Heart left ventricle (tissue), 16 donors: ENCODE results near the gene KANK2. TPM values are rescaled to one million over a fixed set of nuclear protein-coding genes. Genes with fewer than 3 reads are reported as not detected.

Source experiments
- ATAC-seq, 4 donors: fragments of 200-7000 bp; cut with Tn5 transposase; one replicate each; pipeline ENCODE4 v1.9.1; 2020 to 2022; ENCODE audit warnings: moderate library complexity in 4 of 4, mild to moderate bottlenecking in 3 of 4, moderate number of reproducible peaks in 1 of 4
- DNase-seq, 5 donors: peaks; one replicate each; pipeline ENCODE4 v3.0.0-alpha.2; 2020
- H3K27ac ChIP-seq, 12 donors: fragments of 200-600 bp; sonication (generic) in 4 of 12; one replicate each; pipeline versions ENCODE4 v1.5.0 to v1.8.0; 2016 to 2022; ENCODE audit warnings: mild to moderate bottlenecking in 2 of 12
- H3K27me3 ChIP-seq, 9 donors: fragments of 200-600 bp; sonication (generic) in 2 of 9; one replicate each; pipeline versions ENCODE4 v1.5.1 to v1.8.0; 2016 to 2022; ENCODE audit warnings: mild to moderate bottlenecking in 3 of 9
- H3K36me3 ChIP-seq, 9 donors: fragments of 200-600 bp; sonication (generic) in 2 of 9; one replicate each; pipeline versions ENCODE4 v1.5.0 to v1.8.0; 2018 to 2022; ENCODE audit warnings: mild to moderate bottlenecking in 2 of 9
- H3K4me1 ChIP-seq, 12 donors: fragments of 200-600 bp; sonication (generic) in 4 of 12; one replicate each; pipeline versions ENCODE4 v1.5.0 to v1.8.0; 2016 to 2022; ENCODE audit warnings: mild to moderate bottlenecking in 3 of 12
- H3K4me3 ChIP-seq, 12 donors: fragments of 200-600 bp; sonication (generic) in 4 of 12; one replicate each; pipeline versions ENCODE4 v1.5.0 to v1.8.0; 2017 to 2022; ENCODE audit warnings: mild to moderate bottlenecking in 9 of 12, moderate library complexity in 4 of 12
- H3K9me3 ChIP-seq, 12 donors: fragments of 200-600 bp; sonication (generic) in 4 of 12; one replicate each; pipeline versions ENCODE4 v1.5.0 to v1.8.0; 2016 to 2022; ENCODE audit warnings: mild to moderate bottlenecking in 1 of 12
- POLR2A ChIP-seq, 2 donors: fragments of 450-650 bp; IDR thresholded peaks; one replicate each; pipeline ENCODE4 v1.6.1; 2017; ENCODE audit warnings: antibody characterized with exemption in 2 of 2, mild to moderate bottlenecking in 2 of 2, moderate library complexity in 2 of 2
- WGBS, 4 donors: extraction: QIAGEN DNeasy Blood & Tissue Kit in 2 of 4; methylation state at CpG; one replicate each; pipeline versions ENCODE4 v1.1.5 to v1.1.7; 2013 to 2018; 5-methylcytosine and 5-hydroxymethylcytosine counted together
- intact Hi-C, 10 donors: fragments of 100-400 bp; cut with DNase I; formaldehyde crosslinking; loops; one replicate each; pipeline versions ENCODE4 v1.11.1 to v1.14.2; 2022
- polyA plus RNA-seq, 2 donors: library from polyadenylated mRNA; stranded (reverse); fragments of 200-250 nt; gene quantifications; one replicate each; pipeline ENCODE4 v1.2.3, GENCODE V29; 2013
- total RNA-seq, 9 donors: library from RNA; depleted of rRNA in 2 of 9; stranded (reverse); fragments of >200 nt in 2 of 9; fragmentation: NEBNext Ultra II Directional in 3 of 9; extraction: Animal tissue kit (Norgen Biotek cat#: 25700) in 3 of 9; gene quantifications; one replicate each; pipeline versions ENCODE4 v1.1.0 to v1.2.4, GENCODE V29; 2016 to 2023
- TF ChIP-seq, protein P1 (sequence below), 12 donors: fragments of 200-600 bp; sonication (generic) in 4 of 12; IDR thresholded peaks; one replicate each; pipeline versions ENCODE4 v1.5.0 to v1.8.0; 2018 to 2022; ENCODE audit warnings: antibody characterized with exemption in 12 of 12, mild to moderate bottlenecking in 5 of 12
- donor health status: ischemic (EF 13 %, LVEDD 7.1; RV severe dilation, severe dysfunction).
- donor health status: healthy with polysubstance abuse.
- donor health status: DM: no; HTN: yes; CAD: no.
- donor health status: DM: no; HTN: no; CAD: no.
- donor health status: ischemic (EF 25% LVEDD 6.9; RV normal size, moderate dysfunction).
- donor health status: ischemic (EF 25% LVEDD 5.7; RV mildly dilated, moderate dysfunction).
- donor health status: healthy.
- donor health status: DM: yes; HTN: yes; CAD: no.
- donor health status: ischemic (EF 35%, LVEDD 5.7; RV mildly dilated, moderate dysfunction).
- donor health status: nonischemic (EF 11% LVEDD 7.7; RV severe dilation, severe dysfunction).
- donor health status: DM: yes; HTN: yes; CAD: no.
- donor health status: PGD.
- donor health status: ischemic (EF 29% LVEDD 5.4; RV normal size, mild dysfunction).
- donor health status: nonischemic (EF 23%, LVEDD 6.1; RV moderate dilation, normal function).

The KANK2 gene
- total and polyA plus RNA-seq, 11 donors = 232 to 1,831 (median 294) TPM

DNA sequence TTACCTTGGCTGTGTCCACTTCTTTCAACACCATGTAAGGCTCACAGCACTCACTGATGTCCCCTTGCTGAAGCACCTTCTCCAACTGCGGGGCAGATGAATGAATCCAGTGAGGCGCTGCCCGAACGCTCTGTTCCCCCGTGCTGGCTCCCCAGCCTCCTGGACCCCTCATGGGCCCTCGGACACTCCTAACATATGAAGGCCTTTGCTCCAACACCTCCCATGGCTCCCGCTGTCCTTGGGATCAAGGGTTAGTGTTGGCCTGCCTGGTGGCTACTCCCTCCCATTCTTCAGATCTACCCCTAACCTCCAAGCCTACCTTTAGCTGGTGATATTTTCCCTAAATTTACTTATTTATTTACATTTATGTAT is 46.4 kb upstream of the KANK2 start:
- TF ChIP-seq, protein P1, sequence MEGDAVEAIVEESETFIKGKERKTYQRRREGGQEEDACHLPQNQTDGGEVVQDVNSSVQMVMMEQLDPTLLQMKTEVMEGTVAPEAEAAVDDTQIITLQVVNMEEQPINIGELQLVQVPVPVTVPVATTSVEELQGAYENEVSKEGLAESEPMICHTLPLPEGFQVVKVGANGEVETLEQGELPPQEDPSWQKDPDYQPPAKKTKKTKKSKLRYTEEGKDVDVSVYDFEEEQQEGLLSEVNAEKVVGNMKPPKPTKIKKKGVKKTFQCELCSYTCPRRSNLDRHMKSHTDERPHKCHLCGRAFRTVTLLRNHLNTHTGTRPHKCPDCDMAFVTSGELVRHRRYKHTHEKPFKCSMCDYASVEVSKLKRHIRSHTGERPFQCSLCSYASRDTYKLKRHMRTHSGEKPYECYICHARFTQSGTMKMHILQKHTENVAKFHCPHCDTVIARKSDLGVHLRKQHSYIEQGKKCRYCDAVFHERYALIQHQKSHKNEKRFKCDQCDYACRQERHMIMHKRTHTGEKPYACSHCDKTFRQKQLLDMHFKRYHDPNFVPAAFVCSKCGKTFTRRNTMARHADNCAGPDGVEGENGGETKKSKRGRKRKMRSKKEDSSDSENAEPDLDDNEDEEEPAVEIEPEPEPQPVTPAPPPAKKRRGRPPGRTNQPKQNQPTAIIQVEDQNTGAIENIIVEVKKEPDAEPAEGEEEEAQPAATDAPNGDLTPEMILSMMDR (IDR thresholded peaks at IDR 0.05) = no peak
- no peak for TF ChIP-seq POLR2A (IDR thresholded peaks at IDR 0.05)
- Histone ChIP-seq H3K4me1 (peaks cover 4 to 47% (median 28%) of the 10 kb centered on the region in 12 donors), H3K4me3 (no peak overlapping the region), H3K9me3 (peaks cover 0 to 12% (median 2%) of the 10 kb centered on the region in 12 donors), H3K27ac (peak overlapping the region in 11 of 12 donors; percentile 60 to 89 (median 77)), H3K36me3 (peaks cover 0 to 90% (median 52%) of the 10 kb centered on the region in 9 donors), H3K27me3 (no peaks in the 10 kb centered on the region)
- DNase-seq (no peak), ATAC-seq (no peak)
- intact Hi-C loops = loop anchor here in 7 of 10 donors (2.0 to 5.0 kb wide), 4 partner anchors 35 to 45 kb away; no protein-coding TSS in a partner anchor
- WGBS, 4 donors = 87 to 94% (median 91%) methylated on average over 7 of the region's 7 CpGs

DNA sequence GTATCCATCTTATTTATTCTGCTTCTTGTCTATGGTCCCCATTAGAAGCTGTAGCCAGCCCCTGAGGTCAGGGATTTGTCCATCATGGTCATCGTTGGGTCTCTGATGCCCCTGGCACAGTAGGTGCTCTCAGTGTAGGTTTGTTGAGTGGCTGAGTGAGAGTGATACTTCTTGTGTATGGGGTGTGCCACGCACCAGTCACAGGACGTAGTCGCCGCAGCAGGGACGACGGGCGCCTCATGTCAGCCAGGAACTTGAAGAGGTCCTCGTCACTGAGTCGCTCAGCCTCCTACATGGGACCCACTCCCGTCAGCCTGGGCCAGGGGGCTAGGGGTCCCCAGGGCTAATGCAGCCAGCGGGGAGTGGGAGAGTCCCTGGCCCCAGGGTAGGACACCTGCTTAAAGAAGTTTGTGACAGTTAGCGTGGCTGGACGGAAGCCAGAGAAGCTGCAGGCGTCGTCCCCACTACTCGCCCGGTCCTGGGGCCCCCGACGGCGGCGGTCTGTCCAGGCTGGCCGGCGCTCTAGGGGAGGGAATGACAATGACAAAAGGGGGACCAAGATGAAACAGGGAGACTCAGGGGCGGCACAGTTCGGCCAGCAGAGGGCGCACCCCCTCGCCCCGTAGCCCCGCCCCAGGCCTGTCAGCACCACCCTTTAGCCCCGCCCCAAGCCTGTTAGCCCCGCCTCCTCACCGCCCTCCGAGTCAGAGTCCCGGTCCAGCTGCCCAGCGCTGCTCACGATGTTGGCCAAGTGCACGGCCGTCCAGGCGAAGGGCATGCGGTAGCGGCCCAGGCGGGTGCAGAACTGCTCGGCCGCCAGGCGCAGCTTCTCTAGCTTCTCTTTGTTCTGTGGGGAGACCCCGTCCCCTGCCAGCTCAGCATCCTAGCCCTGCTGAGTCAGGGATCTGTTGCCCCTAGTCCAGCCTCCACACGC is 45.8 kb upstream of the KANK2 start:
- Histone ChIP-seq H3K4me1 (peaks cover 4 to 42% (median 22%) of the 10 kb centered on the region in 12 donors), H3K36me3 (peaks cover 0 to 90% (median 55%) of the 10 kb centered on the region in 9 donors), H3K9me3 (peaks cover 0 to 15% (median 3%) of the 10 kb centered on the region in 12 donors), H3K27ac (peak overlapping the region in 11 of 12 donors; percentile 60 to 89 (median 77)), H3K27me3 (no peaks in the 10 kb centered on the region), H3K4me3 (no peak overlapping the region)
- DNase-seq = peak; percentile 94 to 98 (median 95)
- 34 to 54% (median 39%) methylated on average over 20 to 48 of the region's 48 CpGs for WGBS, 4 donors
- peak in 1 of 2 donors; percentile 39 for TF ChIP-seq POLR2A (IDR thresholded peaks at IDR 0.05)
- TF ChIP-seq, protein P1 (IDR thresholded peaks at IDR 0.05) = peak; percentile 80 to 97 (median 90)
- ATAC-seq = peak; percentile 87 to 94 (median 90)
- intact Hi-C loops = loop anchor here in 7 of 10 donors (2.0 to 5.0 kb wide), 4 partner anchors 36 to 46 kb away; no protein-coding TSS in a partner anchor

DNA sequence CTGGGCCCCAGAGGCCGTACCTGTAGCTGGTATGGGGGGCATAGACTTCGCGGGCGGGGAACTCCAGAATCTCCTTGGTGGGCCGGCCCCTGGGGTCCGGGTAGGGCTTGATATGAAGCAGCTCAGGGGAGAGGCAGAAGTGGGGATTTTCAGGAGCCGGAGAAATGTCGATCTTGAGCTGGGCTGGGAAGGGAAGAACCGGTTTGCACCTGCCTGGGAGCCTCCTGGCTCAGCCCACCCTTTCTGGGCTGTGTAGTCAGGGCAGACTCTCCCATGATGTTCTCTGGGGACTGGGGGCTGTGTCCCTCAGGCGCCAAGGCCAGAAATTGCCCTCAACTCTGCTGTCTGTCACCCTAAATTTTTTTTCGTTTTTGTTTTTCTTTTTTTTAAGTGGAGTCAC is 44.7 kb upstream of the KANK2 start:
- Histone ChIP-seq H3K27me3 (no peaks in the 10 kb centered on the region), H3K4me1 (peaks cover 3 to 31% (median 13%) of the 10 kb centered on the region in 12 donors), H3K27ac (peak overlapping the region in 1 of 12 donors; percentile 5), H3K9me3 (peaks cover 0 to 15% (median 3%) of the 10 kb centered on the region in 12 donors), H3K4me3 (no peak overlapping the region), H3K36me3 (peaks cover 0 to 91% (median 63%) of the 10 kb centered on the region in 9 donors)
- WGBS, 4 donors = 89 to 93% (median 90%) methylated on average over 8 to 11 of the region's 11 CpGs
- ATAC-seq (no peak), DNase-seq (no peak)
- intact Hi-C loops = loop anchor here in 7 of 10 donors (2.0 to 5.0 kb wide), 4 partner anchors 37 to 47 kb away; no protein-coding TSS in a partner anchor
- TF ChIP-seq, protein P1 (IDR thresholded peaks at IDR 0.05) = no peak
- TF ChIP-seq POLR2A (IDR thresholded peaks at IDR 0.05) = no peak

DNA sequence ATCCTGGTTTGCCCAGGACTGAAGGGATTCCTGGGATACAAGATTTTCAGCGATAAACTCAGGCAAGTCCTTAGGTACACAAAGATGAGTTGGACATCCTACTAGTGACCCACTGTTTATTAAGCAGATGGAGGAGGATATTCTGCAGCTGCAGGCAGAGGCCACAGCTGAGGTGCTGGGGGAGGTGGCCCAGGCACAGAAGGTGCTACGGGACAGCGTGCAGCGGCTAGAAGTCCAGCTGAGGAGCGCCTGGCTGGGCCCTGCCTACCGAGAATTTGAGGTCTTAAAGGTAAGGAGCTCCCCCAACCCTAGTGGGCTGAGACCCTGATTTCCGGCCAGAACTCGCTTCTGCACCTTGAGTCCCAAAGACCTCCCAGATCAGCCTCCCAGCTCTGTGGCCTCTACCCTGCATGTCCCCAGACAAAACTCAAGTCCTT is 42.7 kb upstream of the KANK2 start:
- peaks cover 0 to 15% (median 3%) of the 10 kb centered on the region in 12 donors for H3K9me3 ChIP-seq
- no peak overlapping the region for H3K27ac ChIP-seq
- H3K27me3 ChIP-seq = no peaks in the 10 kb centered on the region
- ATAC-seq (no peak), DNase-seq (no peak)
- TF ChIP-seq POLR2A (IDR thresholded peaks at IDR 0.05) = no peak
- TF ChIP-seq, protein P1 (IDR thresholded peaks at IDR 0.05) = no peak
- H3K4me1 ChIP-seq = peaks cover 0 to 17% (median 7%) of the 10 kb centered on the region in 12 donors
- H3K36me3 ChIP-seq = peaks cover 0 to 91% (median 71%) of the 10 kb centered on the region in 9 donors
- WGBS, 4 donors = 96 to 98% (median 97%) methylated on average over 8 of the region's 8 CpGs
- intact Hi-C loops = loop anchor here in 3 of 10 donors (5.0 kb wide), 1 partner anchor 47 kb away; no protein-coding TSS in a partner anchor
- H3K4me3 ChIP-seq = no peak overlapping the region
